Coronary artery (tissue), 2 donors: Measurements from ENCODE around the gene MAGI1.

ENCODE experiments used
- DNase-seq: peaks from one replicate; pipeline ENCODE4 v3.0.0-alpha.2; 2017; ENCODE audit warnings: low spot score
- H3K27ac ChIP-seq, 2 donors: fragments of 200-600 bp; sonication (generic); one replicate each; pipeline ENCODE4 v1.5.1; 2016 to 2019
- H3K4me3 ChIP-seq: fragments of 200-600 bp; sonication (generic); 2 replicates; pipeline ENCODE4 v1.5.1; 2016; ENCODE audit warnings: mild to moderate bottlenecking, moderate library complexity
- CTCF ChIP-seq: fragments of 200-600 bp; sonication (generic); IDR thresholded peaks from one replicate; pipeline ENCODE4 v1.5.1; 2019; ENCODE audit warnings: antibody characterized with exemption

Gene MAGI1

DNA sequence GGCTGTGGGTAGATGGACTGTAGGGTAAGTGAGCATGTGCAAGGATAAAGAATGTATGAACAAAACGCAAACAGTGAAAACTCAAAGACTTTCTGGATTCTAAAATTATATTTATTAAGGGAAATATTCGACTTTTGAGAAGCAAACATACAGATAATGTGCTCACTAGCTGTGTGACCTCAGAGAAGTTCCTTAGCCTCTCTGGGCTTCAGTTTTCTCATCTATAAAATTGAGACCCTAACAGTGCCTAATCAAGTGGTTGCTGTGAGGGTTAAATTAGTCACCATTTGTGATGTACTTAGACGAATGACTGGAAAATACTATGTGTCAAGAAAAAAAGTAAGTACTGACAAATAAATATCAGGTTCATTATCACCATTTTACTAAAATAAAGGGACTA, 261.7 kb downstream of the MAGI1 start:
- no peak for TF ChIP-seq CTCF
- DNase-seq: no peak
- Histone ChIP-seq H3K4me3 (no peak overlapping the region), H3K27ac (no peak overlapping the region)

DNA sequence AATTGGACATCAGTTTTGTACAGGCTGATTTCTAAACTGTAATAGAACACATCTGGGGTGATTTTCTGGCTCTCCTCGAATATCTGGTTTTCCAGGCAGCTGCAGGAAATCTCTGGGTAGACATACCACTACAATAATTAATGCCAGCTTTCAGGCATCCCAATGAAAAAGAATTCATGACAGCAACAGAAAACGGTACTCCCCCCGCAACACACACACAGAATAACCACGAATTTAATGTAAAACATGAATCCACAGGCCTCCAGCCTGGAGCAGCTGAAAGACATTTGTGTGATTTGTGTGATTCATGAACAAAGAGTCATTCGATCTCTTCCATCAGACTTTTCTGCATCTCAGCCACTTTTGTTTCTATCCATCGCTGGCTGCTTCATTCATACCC, 262.2 kb downstream of the MAGI1 start:
- no peak overlapping the region for H3K4me3 ChIP-seq
- H3K27ac ChIP-seq: no peak overlapping the region
- DNase-seq: no peak
- TF ChIP-seq CTCF: no peak

GRCh38 chr3:65776081-65776480, 262.6 kb downstream of the MAGI1 start:
- DNase-seq: no peak
- H3K4me3 ChIP-seq: no peak overlapping the region
- H3K27ac ChIP-seq: no peak overlapping the region
- TF ChIP-seq CTCF: no peak

DNA sequence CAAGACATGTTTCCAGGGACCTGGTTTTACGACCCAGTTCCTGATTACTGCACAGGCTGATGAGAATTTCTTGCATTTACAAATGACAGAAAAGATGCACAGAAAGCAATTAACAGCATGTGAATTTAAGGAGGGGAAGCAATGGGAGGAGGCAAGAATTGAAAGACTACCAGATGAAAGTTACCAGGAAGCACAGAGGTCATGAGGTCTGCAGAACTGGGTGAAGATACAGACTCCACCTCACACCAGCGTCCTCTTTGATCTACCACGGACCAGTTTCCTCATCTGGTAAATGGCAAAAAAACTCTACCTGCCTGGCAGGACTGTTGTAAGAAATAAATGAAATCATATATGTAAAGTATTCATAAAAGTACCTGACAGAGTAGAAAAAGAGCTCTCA, 266.0 kb downstream of the MAGI1 start:
- DNase-seq: no peak
- Histone ChIP-seq H3K4me3 (no peak overlapping the region), H3K27ac (no peak overlapping the region)
- TF ChIP-seq CTCF: no peak

DNA sequence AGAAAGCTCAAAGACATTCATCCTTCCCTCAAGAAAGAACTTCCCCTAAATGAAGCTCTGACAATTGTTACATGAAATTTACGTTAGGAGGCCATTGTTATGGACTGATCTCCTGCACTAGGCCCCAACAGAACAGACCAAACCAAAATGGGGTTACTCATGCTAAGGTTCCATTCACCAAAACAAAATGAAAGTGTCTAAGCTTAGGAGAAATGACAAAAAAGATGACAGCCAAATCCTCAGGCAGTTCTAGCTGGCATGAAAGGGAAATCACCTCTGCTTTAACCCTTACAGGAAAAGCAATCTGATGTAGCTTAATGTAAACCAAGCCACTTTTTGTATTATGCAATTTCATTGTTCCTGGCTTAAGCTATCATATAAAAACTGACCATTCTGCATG, 271.2 kb downstream of the MAGI1 start:
- H3K27ac ChIP-seq: no peak overlapping the region
- H3K4me3 ChIP-seq: no peak overlapping the region
- no peak for TF ChIP-seq CTCF
- no peak for DNase-seq

DNA sequence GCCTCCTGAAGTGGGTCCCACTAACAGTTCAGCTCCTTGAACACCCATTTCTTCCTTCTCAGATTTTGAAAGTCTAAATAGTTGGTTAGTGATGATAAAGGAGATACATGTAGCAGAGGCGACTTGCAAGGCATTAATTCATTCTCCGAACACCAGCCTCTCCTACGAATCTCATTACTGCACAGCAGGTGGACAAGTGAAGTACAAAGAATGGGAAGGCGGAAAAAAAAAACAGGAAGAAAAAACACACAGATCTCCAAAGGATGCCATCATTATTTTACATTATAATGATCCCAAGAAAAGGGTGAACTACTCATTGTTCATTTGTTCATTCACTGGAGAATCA, 276.5 kb downstream of the MAGI1 start:
- no peak for DNase-seq
- Histone ChIP-seq H3K27ac (no peak overlapping the region), H3K4me3 (no peak overlapping the region)
- no peak for TF ChIP-seq CTCF

GRCh38 chr3:65761446-65762234, 277.1 kb downstream of the MAGI1 start:
- DNase-seq: no peak
- H3K4me3 ChIP-seq: no peak overlapping the region
- H3K27ac ChIP-seq: no peak overlapping the region
- no peak for TF ChIP-seq CTCF
